GM12875 (cell line): ENCODE results near the gene NRGN.

ENCODE experiments used
- H3K4me3 ChIP-seq: one replicate; pipeline ENCODE4 v1.5.1; 2011; ENCODE audit warnings: low read depth, low read length, control low read depth
- CTCF ChIP-seq: IDR thresholded peaks from 2 replicates; pipeline ENCODE4 v1.5.1; 2011; ENCODE audit warnings: low read depth, mild to moderate bottlenecking, control low read depth, inconsistent platforms, low read length, moderate library complexity, borderline replicate concordance; ENCODE audit not compliant: insufficient read depth

NRGN gene

GRCh38 chr11:124752471-124753102 is 12.8 kb downstream of the NRGN start:
- no peak for TF ChIP-seq CTCF
- H3K4me3 ChIP-seq: no peak overlapping the region

- no peak overlapping the region for H3K4me3 ChIP-seq
Measured at GRCh38 chr11:124753205-124753604, 13.5 kb downstream of the NRGN start.

GRCh38 chr11:124753624-124754023 is 13.9 kb downstream of the NRGN start:
- no peak overlapping the region for H3K4me3 ChIP-seq
- TF ChIP-seq CTCF: no peak

More at GRCh38 chr11:124753205-124753604, 13.5 kb downstream of the NRGN start:
- TF ChIP-seq CTCF: no peak

GRCh38 chr11:124754309-124754708 is 14.6 kb downstream of the NRGN start:
- no peak for TF ChIP-seq CTCF
- no peak overlapping the region for H3K4me3 ChIP-seq

- TF ChIP-seq CTCF: no peak
- H3K4me3 ChIP-seq: no peak overlapping the region
Measured at GRCh38 chr11:124754710-124755109, 15.0 kb downstream of the NRGN start.

DNA sequence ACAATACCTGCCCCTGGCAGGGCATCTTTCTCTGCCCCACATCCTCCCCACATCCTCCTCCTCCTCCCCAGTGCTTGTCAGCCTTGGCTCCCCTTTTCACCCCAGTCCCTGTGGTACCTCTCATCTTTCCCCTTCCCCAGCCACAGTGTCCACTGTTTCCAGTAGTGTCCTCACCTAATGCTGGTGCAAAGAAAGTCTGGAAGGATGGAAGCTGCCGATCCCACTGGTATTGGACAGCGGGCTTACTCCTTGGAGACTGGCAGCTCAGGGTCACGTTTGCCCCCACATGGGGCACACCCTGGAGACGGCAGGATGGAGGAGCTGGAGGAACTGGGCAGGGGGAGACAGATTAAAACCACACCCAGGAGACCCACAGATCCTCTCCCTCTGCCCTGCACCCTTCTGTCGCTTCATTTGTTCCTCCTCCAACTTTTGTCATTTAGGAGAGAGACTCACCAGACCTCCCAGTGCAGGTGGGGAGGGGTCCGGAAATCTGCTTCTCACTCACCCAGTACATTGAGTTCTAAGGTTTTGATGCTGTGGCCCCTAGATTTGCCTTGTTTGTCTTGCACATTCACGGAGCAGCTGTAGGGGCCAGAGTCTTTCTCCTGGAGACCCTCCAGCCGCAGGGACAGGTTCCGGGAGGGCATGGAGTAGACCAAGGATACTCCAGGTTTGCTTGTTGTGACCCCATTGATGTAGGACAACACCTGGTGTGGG is 16.5 kb downstream of the NRGN start:
- no peak for TF ChIP-seq CTCF
- H3K4me3 ChIP-seq: no peak overlapping the region

- no peak for TF ChIP-seq CTCF
Measured at GRCh38 chr11:124756753-124757227, 17.0 kb downstream of the NRGN start.

More at GRCh38 chr11:124756753-124757227, 17.0 kb downstream of the NRGN start:
- no peak overlapping the region for H3K4me3 ChIP-seq
